Gastrocnemius medialis (tissue), 4 donors: ENCODE data around the gene EIPR1. TPM values are rescaled to one million over a fixed set of nuclear protein-coding genes. Genes with fewer than 3 reads are reported as not detected.

Experiments
- ATAC-seq, 2 donors: fragments of 150-250 bp; one replicate each; pipeline ENCODE4 v1.9.1; 2016
- DNase-seq, 2 donors: peaks; one replicate each; pipeline ENCODE4 v3.0.0-alpha.2; 2019
- H3K27ac ChIP-seq, 4 donors: fragments of 200-600 bp; sonication (generic); 1 replicate in 1 of 4; 2 replicates in 3 of 4; pipeline ENCODE4 v1.5.1; 2016 to 2018; ENCODE audit warnings: mild to moderate bottlenecking in 2 of 4, moderate library complexity in 1 of 4
- H3K27me3 ChIP-seq, 3 donors: fragments of 200-600 bp; sonication (generic) in 2 of 3; 1 replicate in 1 of 3; 2 replicates in 2 of 3; pipeline versions ENCODE4 v1.5.1 to v1.6.0; 2016 to 2019; ENCODE audit warnings: mild to moderate bottlenecking in 1 of 3, moderate library complexity in 1 of 3
- H3K36me3 ChIP-seq, 2 donors: fragments of 200-600 bp; sonication (generic) in 1 of 2; one replicate each; pipeline ENCODE4 v1.5.1; 2017 to 2018
- H3K4me1 ChIP-seq, 2 donors: fragments of 200-600 bp; sonication (generic) in 1 of 2; one replicate each; pipeline ENCODE4 v1.5.1; 2016 to 2017; ENCODE audit warnings: mild to moderate bottlenecking in 2 of 2
- H3K4me3 ChIP-seq, 4 donors: fragments of 200-600 bp; sonication (generic) in 3 of 4; 1 replicate in 1 of 4; 2 replicates in 3 of 4; pipeline ENCODE4 v1.5.1; 2016 to 2019; ENCODE audit warnings: mild to moderate bottlenecking in 2 of 4
- H3K9me3 ChIP-seq, 3 donors: fragments of 200-600 bp; sonication (generic) in 2 of 3; 1 replicate in 1 of 3; 2 replicates in 2 of 3; pipeline ENCODE4 v1.5.1; 2016 to 2019
- CTCF ChIP-seq, 5 experiments: fragments of 450-650 bp in 3 of 5; fragments of 200-600 bp in 2 of 5; sonication (generic) in 2 of 5; IDR thresholded peaks in 4 of 5; conservative IDR thresholded peaks in 1 of 5; 1 replicate in 4 of 5; 2 replicates in 1 of 5; pipeline ENCODE4 v1.5.1; 2016 to 2019; ENCODE audit warnings: antibody characterized with exemption in 5 of 5, mild to moderate bottlenecking in 3 of 5, moderate library complexity in 3 of 5
- POLR2A ChIP-seq, 2 donors: fragments of 450-650 bp; IDR thresholded peaks; one replicate each; pipeline ENCODE4 v1.6.1; 2017; ENCODE audit warnings: antibody characterized with exemption in 2 of 2, mild to moderate bottlenecking in 2 of 2, moderate library complexity in 2 of 2
- in situ Hi-C, 4 donors: fragments of 200-750 bp; cut with MboI; loops; one replicate each; pipeline versions ENCODE4 v1.15.0 to v1.8.0; 2017; ENCODE audit warnings: low sequenced_read_pairs in 4 of 4
- intact Hi-C: fragments of 100-400 bp; cut with DNase I; formaldehyde crosslinking; loops from one replicate; pipeline ENCODE4 v1.15.1; 2023; ENCODE audit warnings: low total_unique reads
- total RNA-seq, 4 donors: library from RNA; depleted of rRNA; stranded (reverse); fragments of >200 nt; gene quantifications; one replicate each; pipeline versions ENCODE4 v1.1.0 to v1.2.3, GENCODE V29; 2016

The EIPR1 gene
- total RNA-seq, 4 donors from 2014 or later, result 23.2 to 30.5 (median 24.4) TPM

- TF ChIP-seq CTCF (IDR thresholded peaks at IDR 0.05 in 4 of 5, conservative IDR thresholded peaks at IDR 0.05 in 1 of 5) (no peak), POLR2A (IDR thresholded peaks at IDR 0.05) (no peak)
- no peak for ATAC-seq
- Histone ChIP-seq H3K27ac (no peak overlapping the region), H3K36me3 (no peaks in the 10 kb centered on the region), H3K27me3 (no peaks in the 10 kb centered on the region), H3K4me1 (no peaks in the 10 kb centered on the region), H3K9me3 (no peaks in the 10 kb centered on the region), H3K4me3 (no peak overlapping the region)
- no peak for DNase-seq
- intact Hi-C loops, result no loop called here
- in situ Hi-C loops, result no loop called here
Observed at GRCh38 chr2:3293221-3293620, 84.4 kb downstream of the EIPR1 start.

- Histone ChIP-seq H3K4me1 (no peaks in the 10 kb centered on the region), H3K4me3 (no peak overlapping the region), H3K27ac (no peak overlapping the region), H3K27me3 (no peaks in the 10 kb centered on the region), H3K36me3 (no peaks in the 10 kb centered on the region), H3K9me3 (no peaks in the 10 kb centered on the region)
- in situ Hi-C loops (no loop called here), intact Hi-C loops (no loop called here)
- no peak for TF ChIP-seq POLR2A (IDR thresholded peaks at IDR 0.05)
- TF ChIP-seq CTCF (IDR thresholded peaks at IDR 0.05 in 4 of 5, conservative IDR thresholded peaks at IDR 0.05 in 1 of 5), result no peak
- DNase-seq (no peak), ATAC-seq (no peak)
Observed at GRCh38 chr2:3292416-3292815, 85.2 kb downstream of the EIPR1 start.

GRCh38 chr2:3291750-3292149 is 85.9 kb downstream of the EIPR1 start:
- Histone ChIP-seq H3K4me1 (no peaks in the 10 kb centered on the region), H3K36me3 (no peaks in the 10 kb centered on the region), H3K27me3 (no peaks in the 10 kb centered on the region), H3K9me3 (no peaks in the 10 kb centered on the region), H3K4me3 (no peak overlapping the region), H3K27ac (no peak overlapping the region)
- ATAC-seq (no peak), DNase-seq (no peak)
- no peak for TF ChIP-seq POLR2A (IDR thresholded peaks at IDR 0.05)
- TF ChIP-seq CTCF (IDR thresholded peaks at IDR 0.05 in 4 of 5, conservative IDR thresholded peaks at IDR 0.05 in 1 of 5), result no peak
- in situ Hi-C loops (no loop called here), intact Hi-C loops (no loop called here)

- no peak overlapping the region for H3K27ac ChIP-seq
- no peaks in the 10 kb centered on the region for H3K36me3 ChIP-seq
- ATAC-seq, result no peak
- no peaks in the 10 kb centered on the region for H3K4me1 ChIP-seq
- intact Hi-C loops, result no loop called here
- no peaks in the 10 kb centered on the region for H3K9me3 ChIP-seq
- TF ChIP-seq POLR2A (IDR thresholded peaks at IDR 0.05) (no peak), CTCF (IDR thresholded peaks at IDR 0.05 in 4 of 5, conservative IDR thresholded peaks at IDR 0.05 in 1 of 5) (no peak)
- in situ Hi-C loops, result no loop called here
- no peaks in the 10 kb centered on the region for H3K27me3 ChIP-seq
- no peak for DNase-seq
- no peak overlapping the region for H3K4me3 ChIP-seq
Observed at GRCh38 chr2:3291113-3291512, 86.5 kb downstream of the EIPR1 start.

- Histone ChIP-seq H3K4me1 (no peaks in the 10 kb centered on the region), H3K4me3 (no peak overlapping the region), H3K36me3 (no peaks in the 10 kb centered on the region), H3K9me3 (no peaks in the 10 kb centered on the region), H3K27me3 (no peaks in the 10 kb centered on the region), H3K27ac (no peak overlapping the region)
- DNase-seq (no peak), ATAC-seq (no peak)
- intact Hi-C loops, result no loop called here
- in situ Hi-C loops, result no loop called here
- TF ChIP-seq CTCF (IDR thresholded peaks at IDR 0.05 in 4 of 5, conservative IDR thresholded peaks at IDR 0.05 in 1 of 5) (no peak), POLR2A (IDR thresholded peaks at IDR 0.05) (no peak)
Observed at GRCh38 chr2:3290655-3291054, 87.0 kb downstream of the EIPR1 start.
